Ishikawa (cell line): ENCODE results near the gene STXBP4.

ENCODE experiments used
- CEBPB ChIP-seq: IDR thresholded peaks from 2 replicates; pipeline ENCODE4 v1.6.1; 2012
- CREB1 ChIP-seq: IDR thresholded peaks from 2 replicates; pipeline ENCODE4 v1.6.1; 2012; ENCODE audit warnings: low read depth
- EGR1 ChIP-seq: IDR thresholded peaks from 2 replicates; pipeline ENCODE4 v1.6.1; 2012
- EP300 ChIP-seq: IDR thresholded peaks from 2 replicates; pipeline ENCODE4 v1.6.1; 2012; ENCODE audit warnings: borderline replicate concordance
- FOXM1 ChIP-seq: IDR thresholded peaks from 2 replicates; pipeline ENCODE4 v1.6.1; 2012; ENCODE audit warnings: low read depth, borderline replicate concordance
- MAX ChIP-seq: IDR thresholded peaks from 2 replicates; pipeline ENCODE4 v1.6.1; 2012
- NFIC ChIP-seq: IDR thresholded peaks from 2 replicates; pipeline ENCODE4 v1.6.1; 2012
- RAD21 ChIP-seq: IDR thresholded peaks from 2 replicates; pipeline ENCODE4 v1.6.1; 2012; ENCODE audit warnings: low read depth
- REST ChIP-seq: IDR thresholded peaks from 2 replicates; pipeline ENCODE4 v1.6.1; 2012; ENCODE audit warnings: low read depth, mild to moderate bottlenecking
- TAF1 ChIP-seq: IDR thresholded peaks from 2 replicates; pipeline ENCODE4 v1.6.1; 2012; ENCODE audit warnings: low read depth, mild to moderate bottlenecking
- TCF12 ChIP-seq: IDR thresholded peaks from 2 replicates; pipeline ENCODE4 v1.6.1; 2012; ENCODE audit warnings: low read depth
- TEAD4 ChIP-seq: IDR thresholded peaks from 2 replicates; pipeline ENCODE4 v1.6.1; 2012
- USF1 ChIP-seq: IDR thresholded peaks from 2 replicates; pipeline ENCODE4 v1.6.1; 2012
- YY1 ChIP-seq: IDR thresholded peaks from 2 replicates; pipeline ENCODE4 v1.6.1; 2012; ENCODE audit warnings: low read depth
- ZBTB7A ChIP-seq: IDR thresholded peaks from 2 replicates; pipeline ENCODE4 v1.6.1; 2012; ENCODE audit warnings: low read depth

The STXBP4 gene

GRCh38 chr17:55056526-55056925 lies 88.0 kb downstream of the STXBP4 start:
- TF ChIP-seq REST, result no peak
- no peak for TF ChIP-seq TAF1
- TF ChIP-seq FOXM1, result no peak
- no peak for TF ChIP-seq ZBTB7A
- no peak for TF ChIP-seq EP300
- no peak for TF ChIP-seq TEAD4
- TF ChIP-seq YY1, result no peak
- TF ChIP-seq CEBPB, result no peak
- no peak for TF ChIP-seq RAD21
- TF ChIP-seq CREB1, result no peak
- TF ChIP-seq USF1, result no peak
- no peak for TF ChIP-seq EGR1
- TF ChIP-seq NFIC, result no peak

GRCh38 chr17:55057184-55057583 lies 88.6 kb downstream of the STXBP4 start:
- TF ChIP-seq MAX, result no peak
- no peak for TF ChIP-seq EP300
- TF ChIP-seq TEAD4, result no peak
- no peak for TF ChIP-seq REST

- no peak for TF ChIP-seq NFIC
- TF ChIP-seq TEAD4, result no peak
- TF ChIP-seq RAD21, result no peak
- TF ChIP-seq YY1, result no peak
- no peak for TF ChIP-seq MAX
- no peak for TF ChIP-seq FOXM1
- no peak for TF ChIP-seq CEBPB
- no peak for TF ChIP-seq TAF1
- TF ChIP-seq TCF12, result no peak
- TF ChIP-seq CREB1, result no peak
- no peak for TF ChIP-seq EP300
- no peak for TF ChIP-seq ZBTB7A
- no peak for TF ChIP-seq REST
Observed at GRCh38 chr17:55059724-55060123, 91.2 kb downstream of the STXBP4 start.

- TF ChIP-seq EP300 (no peak), TCF12 (no peak), YY1 (no peak), TEAD4 (no peak), FOXM1 (no peak), MAX (no peak), EGR1 (no peak)
Observed at GRCh38 chr17:55062921-55063320, 94.4 kb downstream of the STXBP4 start.

- TF ChIP-seq TCF12 (no peak), CREB1 (no peak), USF1 (no peak), ZBTB7A (no peak), TAF1 (no peak), CEBPB (no peak), EGR1 (no peak), NFIC (no peak), YY1 (no peak), FOXM1 (no peak), EP300 (no peak), MAX (no peak), TEAD4 (no peak), RAD21 (no peak), REST (no peak)
Observed at GRCh38 chr17:55063885-55064874, 95.6 kb downstream of the STXBP4 start.
